GM19372 (cell line): ENCODE results near the gene SLC22A6.

ENCODE experiments used
- ATAC-seq: cut with Tn5 transposase; IDR thresholded peaks from one replicate; pipeline ENCODE4 v1.9.1; 2021; ENCODE audit warnings: mild to moderate bottlenecking, low read depth, moderate library complexity; ENCODE audit not compliant: unreplicated experiment

SLC22A6 gene

DNA sequence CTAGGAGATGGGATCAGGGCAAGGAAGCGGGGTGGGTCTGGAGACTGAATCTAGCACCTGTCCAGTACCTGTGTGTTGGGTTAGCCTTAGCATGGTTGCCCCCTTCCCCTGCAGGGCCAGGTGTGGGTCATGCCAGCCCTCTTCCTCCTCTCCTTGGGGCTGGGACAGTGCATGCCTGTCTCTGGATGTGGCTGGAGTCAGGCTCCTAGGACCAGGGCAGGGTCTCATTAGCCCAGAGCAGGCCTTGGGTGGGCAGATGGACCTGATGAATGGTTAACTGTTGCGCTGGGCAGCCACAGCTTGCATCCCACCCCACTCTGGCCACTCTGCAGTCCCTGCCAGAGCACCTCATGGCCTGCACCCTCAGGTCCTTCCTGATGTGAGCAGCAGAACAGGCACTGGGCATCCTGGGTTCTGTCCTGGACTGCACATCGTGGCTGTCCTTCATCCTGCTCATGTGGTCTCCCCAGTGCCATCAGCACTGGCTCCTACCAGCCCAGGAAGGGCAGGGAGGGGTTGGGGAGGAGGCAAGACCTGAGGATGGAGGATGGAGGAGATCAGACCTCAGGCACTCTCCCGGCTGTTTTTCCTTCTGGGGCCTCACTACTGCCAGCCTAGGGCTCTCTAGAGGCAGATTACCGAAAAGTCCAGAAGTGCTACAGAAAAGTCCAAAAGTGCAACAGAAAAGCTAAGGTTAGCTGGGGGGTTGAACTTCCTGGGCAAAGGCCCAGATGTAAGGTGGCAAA is 50.8 kb downstream of the SLC22A6 start:
- ATAC-seq: no peak

DNA sequence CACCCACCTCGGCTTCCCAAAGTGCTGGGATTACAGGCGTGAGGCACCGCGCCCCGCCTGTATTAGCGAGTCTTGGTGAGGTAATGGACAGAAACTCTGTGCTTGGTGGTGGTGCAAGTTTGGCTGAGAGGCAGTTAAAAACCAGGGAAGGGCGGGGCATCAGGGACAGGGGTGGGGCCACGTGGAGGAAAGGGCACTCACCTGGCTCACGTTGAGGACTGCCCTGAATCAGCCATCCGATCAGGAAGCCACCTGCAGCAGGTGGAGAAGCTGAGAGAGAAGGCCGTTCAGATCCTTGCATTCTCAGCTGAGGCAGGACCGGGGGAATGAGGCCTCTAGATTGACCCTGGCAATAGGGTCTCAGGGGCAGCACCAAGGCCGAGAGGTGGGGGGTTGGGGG is 51.5 kb downstream of the SLC22A6 start:
- no peak for ATAC-seq

- ATAC-seq: no peak
These were observed 53.1 kb downstream of the SLC22A6 start for GRCh38 chr11:62931499-62932278.

- ATAC-seq: no peak
These were observed 54.1 kb downstream of the SLC22A6 start for GRCh38 chr11:62930666-62931065.

DNA sequence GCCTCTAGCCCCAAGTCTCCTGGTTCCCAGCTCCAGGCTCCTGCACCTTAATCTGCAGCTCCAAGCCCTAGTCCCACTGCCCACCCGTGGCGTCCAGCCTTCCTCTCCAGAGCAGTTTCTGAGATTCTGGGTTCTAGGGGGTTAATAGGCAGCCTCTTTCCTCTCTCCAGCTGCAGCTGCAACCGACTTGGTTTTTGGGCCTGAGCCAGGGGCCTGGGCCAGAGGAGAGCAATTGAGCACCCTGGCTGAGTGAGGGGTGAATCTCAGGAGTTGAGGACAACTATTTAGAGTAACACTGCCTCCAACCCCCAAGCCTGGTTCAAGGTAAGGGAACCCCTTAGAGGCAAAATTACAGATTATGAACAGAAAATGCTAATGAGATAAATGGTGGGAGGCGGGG is 54.6 kb downstream of the SLC22A6 start:
- ATAC-seq: no peak

DNA sequence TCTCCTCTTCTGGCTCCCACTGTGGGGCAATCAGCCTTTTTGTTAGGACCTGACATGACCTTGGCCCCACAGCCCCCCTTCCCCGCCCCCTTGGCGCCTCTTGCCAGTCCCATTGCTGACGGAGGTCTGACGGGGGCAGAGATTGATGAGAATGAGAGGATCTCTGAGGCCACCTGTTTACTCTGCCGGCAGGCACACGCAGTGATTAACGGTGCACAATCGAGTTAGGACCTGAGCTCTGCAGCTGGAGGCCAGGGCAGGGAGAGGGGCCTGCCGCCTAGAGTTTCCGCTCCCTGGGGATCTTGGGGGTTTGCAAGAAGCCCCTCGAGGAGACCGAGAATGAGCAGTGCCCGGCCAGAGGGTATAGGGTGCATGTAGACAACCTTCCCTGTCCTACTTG is 56.8 kb downstream of the SLC22A6 start:
- no peak for ATAC-seq

GRCh38 chr11:62926680-62927455 is 57.9 kb downstream of the SLC22A6 start:
- ATAC-seq: no peak
